PFSK-1 (cell line): Measurements from ENCODE around the gene MTCH2.

ENCODE experiments used
- FOXP2 ChIP-seq: optimal IDR thresholded peaks from 2 replicates; pipeline ENCODE3; 2011; ENCODE audit warnings: borderline replicate concordance, control low read depth, inconsistent platforms; ENCODE audit not compliant: insufficient read depth; ENCODE audit errors: extremely low read length, extremely low read depth
- POLR2AphosphoS5 ChIP-seq: IDR thresholded peaks from 2 replicates; pipeline ENCODE4 v1.6.1; 2012; ENCODE audit warnings: low read depth, mild to moderate bottlenecking, control low read depth, low read length, moderate library complexity
- SIN3A ChIP-seq: IDR thresholded peaks from 2 replicates; pipeline ENCODE4 v1.6.1; 2012; ENCODE audit warnings: mild to moderate bottlenecking, low read length, moderate library complexity, borderline replicate concordance; ENCODE audit not compliant: insufficient read depth
- TAF1 ChIP-seq: IDR thresholded peaks from 2 replicates; pipeline ENCODE4 v1.6.1; 2012; ENCODE audit warnings: low read length, control low read depth, borderline replicate concordance; ENCODE audit not compliant: insufficient read depth
- TF ChIP-seq, protein P1 (sequence below), 2 experiments: IDR thresholded peaks; 2 replicates each; pipeline versions ENCODE4 v1.6.1 to v1.8.0; 2011 to 2012; ENCODE audit warnings: low read depth in 2 of 2, low read length in 2 of 2, control low read depth in 1 of 2, inconsistent platforms in 1 of 2, mild to moderate bottlenecking in 1 of 2, moderate library complexity in 1 of 2; ENCODE audit not compliant: insufficient read depth in 1 of 2

DNA sequence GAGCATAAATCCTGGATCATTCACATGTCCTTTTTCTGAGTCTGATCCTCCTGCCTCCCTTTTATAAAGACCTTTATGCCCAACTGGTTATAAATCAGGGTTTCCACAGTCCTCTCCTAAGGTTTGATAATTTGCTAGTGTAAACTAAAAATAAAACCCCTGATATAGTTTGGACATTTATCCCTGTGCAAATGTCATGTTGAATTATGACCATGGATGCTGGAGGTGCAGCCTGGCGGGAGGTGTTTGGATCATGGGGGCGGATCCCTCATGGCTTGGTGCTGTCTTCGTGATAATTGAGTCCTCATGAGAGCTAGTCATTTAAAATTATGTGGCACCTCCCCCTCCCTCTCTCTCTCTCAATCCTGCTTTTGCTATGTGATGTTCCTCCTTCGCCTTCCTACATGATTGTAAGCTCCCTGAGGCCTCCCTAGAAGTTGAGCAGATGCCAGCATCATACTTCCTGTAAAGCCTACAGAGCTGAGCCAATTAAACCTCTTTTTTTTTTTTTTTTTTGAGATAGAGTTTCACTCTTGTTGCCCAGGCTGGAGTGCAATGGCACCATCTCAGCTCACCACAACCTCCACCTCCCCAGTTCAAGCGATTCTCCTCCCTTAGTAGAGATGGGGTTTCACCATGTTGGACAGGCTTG lies 9.6 kb upstream of the MTCH2 start:
- TF ChIP-seq, protein P1, sequence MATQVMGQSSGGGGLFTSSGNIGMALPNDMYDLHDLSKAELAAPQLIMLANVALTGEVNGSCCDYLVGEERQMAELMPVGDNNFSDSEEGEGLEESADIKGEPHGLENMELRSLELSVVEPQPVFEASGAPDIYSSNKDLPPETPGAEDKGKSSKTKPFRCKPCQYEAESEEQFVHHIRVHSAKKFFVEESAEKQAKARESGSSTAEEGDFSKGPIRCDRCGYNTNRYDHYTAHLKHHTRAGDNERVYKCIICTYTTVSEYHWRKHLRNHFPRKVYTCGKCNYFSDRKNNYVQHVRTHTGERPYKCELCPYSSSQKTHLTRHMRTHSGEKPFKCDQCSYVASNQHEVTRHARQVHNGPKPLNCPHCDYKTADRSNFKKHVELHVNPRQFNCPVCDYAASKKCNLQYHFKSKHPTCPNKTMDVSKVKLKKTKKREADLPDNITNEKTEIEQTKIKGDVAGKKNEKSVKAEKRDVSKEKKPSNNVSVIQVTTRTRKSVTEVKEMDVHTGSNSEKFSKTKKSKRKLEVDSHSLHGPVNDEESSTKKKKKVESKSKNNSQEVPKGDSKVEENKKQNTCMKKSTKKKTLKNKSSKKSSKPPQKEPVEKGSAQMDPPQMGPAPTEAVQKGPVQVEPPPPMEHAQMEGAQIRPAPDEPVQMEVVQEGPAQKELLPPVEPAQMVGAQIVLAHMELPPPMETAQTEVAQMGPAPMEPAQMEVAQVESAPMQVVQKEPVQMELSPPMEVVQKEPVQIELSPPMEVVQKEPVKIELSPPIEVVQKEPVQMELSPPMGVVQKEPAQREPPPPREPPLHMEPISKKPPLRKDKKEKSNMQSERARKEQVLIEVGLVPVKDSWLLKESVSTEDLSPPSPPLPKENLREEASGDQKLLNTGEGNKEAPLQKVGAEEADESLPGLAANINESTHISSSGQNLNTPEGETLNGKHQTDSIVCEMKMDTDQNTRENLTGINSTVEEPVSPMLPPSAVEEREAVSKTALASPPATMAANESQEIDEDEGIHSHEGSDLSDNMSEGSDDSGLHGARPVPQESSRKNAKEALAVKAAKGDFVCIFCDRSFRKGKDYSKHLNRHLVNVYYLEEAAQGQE (IDR thresholded peaks at IDR 0.05; ENCODE audit: insufficient read depth in 1 of 2, low read depth in 2 of 2, low read length in 2 of 2), result no peak
- TF ChIP-seq TAF1 (no peak), POLR2AphosphoS5 (no peak), SIN3A (no peak), FOXP2 (no peak)
